Osteoblast (primary cell): ENCODE data around the gene SCN4A. TPM values are rescaled to one million over a fixed set of nuclear protein-coding genes. Genes with fewer than 3 reads are reported as not detected.
A peak's percentile ranks its signal among the peaks of the same experiment; 100 is the strongest.
"Not testable (repeated sequence)": the region's sequence is repeated elsewhere in the genome, so short reads cannot be mapped to it uniquely, and the experiment has no call there.

Experiments
- DNase-seq: peaks from one replicate; pipeline ENCODE4 v3.0.0; 2011; ENCODE audit warnings: low spot score, mixed read lengths; ENCODE audit not compliant: insufficient read length; ENCODE audit errors: missing footprints
- H2AFZ ChIP-seq: 2 replicates; pipeline ENCODE4 v1.6.0; 2011; ENCODE audit warnings: mild to moderate bottlenecking, low read length
- H3K27ac ChIP-seq: 2 replicates; pipeline ENCODE4 v1.5.1; 2011; ENCODE audit warnings: mild to moderate bottlenecking, low read depth, low read length, moderate library complexity
- H3K27me3 ChIP-seq: 2 replicates; pipeline ENCODE4 v1.6.0; 2012; ENCODE audit warnings: mild to moderate bottlenecking, control low read depth, inconsistent platforms, low read length, moderate library complexity; ENCODE audit not compliant: insufficient read depth
- H3K36me3 ChIP-seq: 2 replicates; pipeline ENCODE4 v1.5.1; 2011; ENCODE audit warnings: mild to moderate bottlenecking, low read length, control low read depth, moderate library complexity; ENCODE audit not compliant: insufficient read depth
- H3K4me1 ChIP-seq: 2 replicates; pipeline ENCODE4 v1.5.1; 2011; ENCODE audit warnings: mild to moderate bottlenecking, low read length, control low read depth, moderate library complexity; ENCODE audit not compliant: insufficient read depth
- H3K4me2 ChIP-seq: 2 replicates; pipeline ENCODE4 v1.6.0; 2011; ENCODE audit warnings: mild to moderate bottlenecking, low read length; ENCODE audit not compliant: insufficient read depth
- H3K4me3 ChIP-seq: fragments of 200-600 bp; sonication (generic); 3 replicates; pipeline ENCODE4 v1.5.1; 2012; ENCODE audit warnings: mild to moderate bottlenecking, low read length, inconsistent platforms; ENCODE audit not compliant: insufficient read depth
- H3K79me2 ChIP-seq: 2 replicates; pipeline ENCODE4 v1.6.0; 2012; ENCODE audit warnings: mild to moderate bottlenecking, low read length, control low read depth, inconsistent platforms; ENCODE audit not compliant: insufficient read depth
- H3K9me3 ChIP-seq: 2 replicates; pipeline ENCODE4 v1.5.1; 2011; ENCODE audit warnings: low read depth, low read length, control low read depth
- H4K20me1 ChIP-seq: 2 replicates; pipeline ENCODE4 v1.6.0; 2012; ENCODE audit warnings: mild to moderate bottlenecking, low read length, control low read depth; ENCODE audit not compliant: insufficient read depth
- small RNA-seq: library from RNA; depleted of rRNA; stranded (forward); fragments of <200 nt; gene quantifications from one replicate; pipeline ENCODE3, GENCODE V24; 2012
- total RNA-seq: library from RNA; depleted of rRNA; stranded (reverse); fragments of >200 nt; gene quantifications from 2 replicates; pipeline ENCODE4 v1.2.3, GENCODE V29; 2012
- TF ChIP-seq, protein P1 (sequence below): IDR thresholded peaks from 2 replicates; pipeline ENCODE4 v1.5.1; 2011; ENCODE audit warnings: mild to moderate bottlenecking, low read depth, low read length, moderate library complexity; ENCODE audit errors: extremely low read depth

Gene SCN4A
- total RNA-seq, 1 donor = not detected

DNA sequence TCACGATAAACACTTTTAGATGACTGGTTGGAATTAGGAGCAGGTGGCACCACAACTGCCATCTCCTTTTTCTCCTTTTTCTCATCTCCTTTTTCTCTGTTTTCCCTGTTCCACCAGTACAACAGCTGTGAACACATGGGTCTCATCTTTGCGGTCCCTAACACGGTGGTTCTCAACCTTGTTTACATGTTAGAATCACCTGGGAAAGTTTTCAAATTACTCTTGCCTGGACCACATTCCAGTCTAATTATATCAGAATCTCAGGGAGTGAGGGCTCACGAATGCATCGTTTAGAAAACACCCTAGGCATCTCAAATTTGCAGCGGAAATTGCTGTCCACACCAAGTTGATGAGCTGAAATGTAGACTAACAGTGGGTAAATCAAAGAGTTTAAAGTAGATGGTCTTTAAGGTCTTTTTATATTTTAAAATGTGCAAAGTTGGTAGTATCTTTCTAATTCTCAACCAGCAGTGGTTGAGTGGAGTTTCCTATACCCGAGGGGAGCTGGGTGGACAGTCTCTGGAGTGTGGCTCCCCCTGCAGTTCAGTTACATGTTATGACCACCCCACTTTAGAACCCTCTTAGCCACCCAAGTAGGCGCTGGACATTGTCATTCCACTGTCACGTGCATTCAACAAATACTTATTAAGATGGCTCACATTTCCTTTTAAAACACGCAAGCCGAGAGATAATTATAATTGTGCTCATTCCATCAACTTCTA is 80.2 kb downstream of the SCN4A start:
- not testable (repeated sequence) for H4K20me1 ChIP-seq, H3K4me1 ChIP-seq, H3K27ac ChIP-seq, H2AFZ ChIP-seq, H3K79me2 ChIP-seq, H3K36me3 ChIP-seq, H3K9me3 ChIP-seq, H3K27me3 ChIP-seq, H3K4me3 ChIP-seq, H3K4me2 ChIP-seq
- TF ChIP-seq, protein P1, sequence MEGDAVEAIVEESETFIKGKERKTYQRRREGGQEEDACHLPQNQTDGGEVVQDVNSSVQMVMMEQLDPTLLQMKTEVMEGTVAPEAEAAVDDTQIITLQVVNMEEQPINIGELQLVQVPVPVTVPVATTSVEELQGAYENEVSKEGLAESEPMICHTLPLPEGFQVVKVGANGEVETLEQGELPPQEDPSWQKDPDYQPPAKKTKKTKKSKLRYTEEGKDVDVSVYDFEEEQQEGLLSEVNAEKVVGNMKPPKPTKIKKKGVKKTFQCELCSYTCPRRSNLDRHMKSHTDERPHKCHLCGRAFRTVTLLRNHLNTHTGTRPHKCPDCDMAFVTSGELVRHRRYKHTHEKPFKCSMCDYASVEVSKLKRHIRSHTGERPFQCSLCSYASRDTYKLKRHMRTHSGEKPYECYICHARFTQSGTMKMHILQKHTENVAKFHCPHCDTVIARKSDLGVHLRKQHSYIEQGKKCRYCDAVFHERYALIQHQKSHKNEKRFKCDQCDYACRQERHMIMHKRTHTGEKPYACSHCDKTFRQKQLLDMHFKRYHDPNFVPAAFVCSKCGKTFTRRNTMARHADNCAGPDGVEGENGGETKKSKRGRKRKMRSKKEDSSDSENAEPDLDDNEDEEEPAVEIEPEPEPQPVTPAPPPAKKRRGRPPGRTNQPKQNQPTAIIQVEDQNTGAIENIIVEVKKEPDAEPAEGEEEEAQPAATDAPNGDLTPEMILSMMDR = peak; percentile 25
- DNase-seq = peak; percentile 2

DNA sequence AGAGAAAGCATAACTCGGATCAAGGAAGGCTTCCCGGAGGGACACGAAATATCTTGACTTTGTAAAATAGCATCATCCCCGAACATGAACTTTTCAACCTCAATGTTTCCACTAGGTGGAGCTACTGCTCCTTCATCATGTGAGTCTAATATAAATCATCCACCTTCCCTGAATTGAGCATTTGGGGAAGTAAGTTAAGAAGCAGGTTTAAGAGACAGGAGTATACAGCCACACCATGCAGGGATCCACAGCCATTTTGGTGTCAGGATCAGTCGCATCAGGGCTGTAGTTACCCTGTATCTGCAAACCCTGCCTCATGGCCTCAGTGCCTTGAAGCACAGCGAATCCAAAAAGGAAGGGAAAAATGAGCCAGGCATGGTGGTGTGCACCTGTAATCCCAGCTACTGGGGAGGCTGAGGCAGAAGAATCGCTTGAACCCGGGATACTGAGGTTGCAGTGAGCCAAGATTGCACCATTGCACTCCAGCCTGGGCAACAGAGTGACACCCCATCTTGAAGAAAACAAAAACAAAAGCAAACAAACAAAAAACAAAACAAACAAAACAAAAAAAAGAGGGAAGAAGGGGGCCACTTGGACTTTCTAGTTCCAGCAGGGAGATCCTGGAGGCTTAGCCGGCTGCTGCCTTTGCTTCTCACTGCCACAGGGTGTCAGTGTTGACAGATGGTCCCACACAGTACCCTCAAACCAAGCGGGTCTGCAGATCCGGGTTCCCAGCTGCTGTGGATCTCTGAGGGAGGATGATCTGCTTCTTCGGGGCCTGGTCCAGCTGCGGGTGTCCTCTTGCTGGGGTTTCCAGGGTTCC is 83.5 kb downstream of the SCN4A start:
- H3K79me2 ChIP-seq, H3K4me3 ChIP-seq, H3K4me1 ChIP-seq, H4K20me1 ChIP-seq, H2AFZ ChIP-seq, H3K4me2 ChIP-seq, H3K36me3 ChIP-seq, H3K27me3 ChIP-seq, H3K27ac ChIP-seq, H3K9me3 ChIP-seq, DNase-seq: not testable (repeated sequence)
- TF ChIP-seq, protein P1 = peak; percentile 34

Small RNAs within 50 kb of the gene (small RNA-seq; reads per million reads assigned to genes)
- not detected for gene AC127029.1
- gene GH1 = not detected

Other genes with a start within 250 kb of the SCN4A start
- 29.7 and 35.4 TPM in 2 replicates for gene STRADA, start 231.1 kb downstream of the SCN4A start, total RNA-seq
- gene CCDC47, start 199.3 kb downstream of the SCN4A start, total RNA-seq = 69.0 and 77.1 TPM in 2 replicates
- gene DDX42, start 198.7 kb downstream of the SCN4A start, total RNA-seq = 69.0 and 77.4 TPM in 2 replicates
- gene PSMC5, start 145.5 kb downstream of the SCN4A start, total RNA-seq = 34.0 and 36.5 TPM in 2 replicates
- 43.0 and 45.2 TPM in 2 replicates for gene FTSJ3, start 145.3 kb downstream of the SCN4A start, total RNA-seq
- gene SMARCD2, start 130.2 kb downstream of the SCN4A start, total RNA-seq = 53.9 and 54.8 TPM in 2 replicates
- not detected in 2 replicates for gene CSH2, start 99.2 kb downstream of the SCN4A start, total RNA-seq
- not detected in 2 replicates for gene GH2, start 91.0 kb downstream of the SCN4A start, total RNA-seq
- not detected in 2 replicates for gene CSH1, start 76.3 kb downstream of the SCN4A start, total RNA-seq
- gene CSHL1, start 61.7 kb downstream of the SCN4A start, total RNA-seq = not detected in 2 replicates
- gene GH1, start 54.1 kb downstream of the SCN4A start, total RNA-seq = not detected in 2 replicates
- gene CD79B, start 40.6 kb downstream of the SCN4A start, total RNA-seq = 0.36 and 0.59 TPM in 2 replicates
- gene PRR29, start 25.4 kb upstream of the SCN4A start, total RNA-seq = 0.36 and 0.88 TPM in 2 replicates
- 6.5 and 8.5 TPM in 2 replicates for gene ICAM2, start 47.7 kb upstream of the SCN4A start, total RNA-seq
- 12.1 and 12.7 TPM in 2 replicates for gene ERN1, start 157.2 kb upstream of the SCN4A start, total RNA-seq